KMS-11 (cell line): ENCODE measurements around the gene ASB2.

ENCODE experiments used
- H2AFZ ChIP-seq: fragments of 200-600 bp; sonication (generic); 2 replicates; pipeline ENCODE4 v1.6.1; 2016; ENCODE audit warnings: antibody characterized with exemption, mixed run types, low read depth
- H3K27ac ChIP-seq: fragments of 200-600 bp; sonication (generic); 2 replicates; pipeline ENCODE4 v1.6.1; 2016; ENCODE audit warnings: mild to moderate bottlenecking, mixed run types
- H3K27me3 ChIP-seq: fragments of 200-600 bp; sonication (generic); 2 replicates; pipeline ENCODE4 v1.6.1; 2017; ENCODE audit warnings: mild to moderate bottlenecking, low read depth, mixed run types, moderate library complexity; ENCODE audit not compliant: insufficient read depth
- H3K36me3 ChIP-seq: fragments of 200-600 bp; sonication (generic); 2 replicates; pipeline ENCODE4 v1.6.1; 2017; ENCODE audit warnings: mild to moderate bottlenecking, mixed run types; ENCODE audit not compliant: insufficient read depth
- H3K4me1 ChIP-seq: fragments of 200-600 bp; sonication (generic); 2 replicates; pipeline ENCODE4 v1.6.1; 2016; ENCODE audit warnings: mild to moderate bottlenecking, low read depth, mixed run types; ENCODE audit not compliant: poor library complexity, severe bottlenecking
- H3K4me2 ChIP-seq: fragments of 200-600 bp; sonication (generic); 2 replicates; pipeline ENCODE4 v1.7.0; 2016; ENCODE audit warnings: mild to moderate bottlenecking, mixed run types
- H3K4me3 ChIP-seq: fragments of 200-600 bp; sonication (generic); IDR thresholded peaks from 2 replicates; pipeline ENCODE4 v1.6.1; 2017; ENCODE audit warnings: low read depth, low read length, mixed read lengths; ENCODE audit not compliant: insufficient read depth
- H3K79me2 ChIP-seq: fragments of 200-600 bp; sonication (generic); 2 replicates; pipeline ENCODE4 v1.6.1; 2016; ENCODE audit warnings: low read depth, mixed run types; ENCODE audit not compliant: insufficient read depth
- H3K9ac ChIP-seq: fragments of 200-600 bp; sonication (generic); 2 replicates; pipeline ENCODE4 v1.6.1; 2016; ENCODE audit warnings: mild to moderate bottlenecking, mixed run types
- H4K20me1 ChIP-seq: fragments of 200-600 bp; sonication (generic); 2 replicates; pipeline ENCODE4 v1.6.1; 2016; ENCODE audit warnings: mild to moderate bottlenecking, mixed run types; ENCODE audit not compliant: insufficient read depth
- CTCF ChIP-seq: fragments of 200-600 bp; sonication (generic); conservative IDR thresholded peaks from 2 replicates; pipeline ENCODE4 v1.6.1; 2017; ENCODE audit warnings: low read depth, mild to moderate bottlenecking, antibody characterized with exemption, low read length, moderate library complexity, mixed read lengths

ASB2 gene

GRCh38 chr14:93987815-93988476 is 11.6 kb upstream of the ASB2 start:
- Histone ChIP-seq H3K27me3 (no peaks in the 10 kb centered on the region), H3K36me3 (no peaks in the 10 kb centered on the region), H3K4me3 (no peak overlapping the region), H3K9ac (no peak overlapping the region), H3K4me1 (peaks cover 8% of the 10 kb centered on the region), H2AFZ (no peak overlapping the region), H3K4me2 (no peak overlapping the region), H4K20me1 (no peaks in the 10 kb centered on the region), H3K79me2 (no peaks in the 10 kb centered on the region), H3K27ac (no peak overlapping the region)
- no peak for TF ChIP-seq CTCF

GRCh38 chr14:93987376-93987775 is 11.0 kb upstream of the ASB2 start:
- Histone ChIP-seq H3K4me3 (no peak overlapping the region), H3K4me1 (peaks cover 12% of the 10 kb centered on the region), H3K9ac (no peak overlapping the region), H3K79me2 (no peaks in the 10 kb centered on the region), H3K27ac (no peak overlapping the region), H2AFZ (no peak overlapping the region), H4K20me1 (no peaks in the 10 kb centered on the region), H3K36me3 (no peaks in the 10 kb centered on the region), H3K27me3 (no peaks in the 10 kb centered on the region), H3K4me2 (no peak overlapping the region)
- no peak for TF ChIP-seq CTCF

GRCh38 chr14:93986955-93987354 is 10.6 kb upstream of the ASB2 start:
- H3K9ac ChIP-seq = no peak overlapping the region
- no peak overlapping the region for H3K4me2 ChIP-seq

GRCh38 chr14:93984987-93985410 is 8.6 kb upstream of the ASB2 start:
- TF ChIP-seq CTCF = no peak
- no peak overlapping the region for H3K27ac ChIP-seq

More at GRCh38 chr14:93986955-93987354, 10.6 kb upstream of the ASB2 start:
- peaks cover 16% of the 10 kb centered on the region for H3K4me1 ChIP-seq
- no peaks in the 10 kb centered on the region for H3K27me3 ChIP-seq
- H3K4me3 ChIP-seq = no peak overlapping the region
- H3K36me3 ChIP-seq = no peaks in the 10 kb centered on the region
- no peak for TF ChIP-seq CTCF
- no peaks in the 10 kb centered on the region for H3K79me2 ChIP-seq
- no peaks in the 10 kb centered on the region for H4K20me1 ChIP-seq
- no peak overlapping the region for H2AFZ ChIP-seq
- no peak overlapping the region for H3K27ac ChIP-seq

More at GRCh38 chr14:93984987-93985410, 8.6 kb upstream of the ASB2 start:
- Histone ChIP-seq H3K79me2 (no peaks in the 10 kb centered on the region), H3K27me3 (no peaks in the 10 kb centered on the region), H3K4me3 (no peak overlapping the region), H3K4me2 (no peak overlapping the region), H3K9ac (no peak overlapping the region), H3K4me1 (peaks cover 36% of the 10 kb centered on the region), H2AFZ (no peak overlapping the region), H3K36me3 (no peaks in the 10 kb centered on the region), H4K20me1 (no peaks in the 10 kb centered on the region)
